HL-60 (cell line): ENCODE measurements around the gene LMBR1L.

Source experiments
- GABPA ChIP-seq: IDR thresholded peaks from 2 replicates; pipeline ENCODE4 v1.6.1; 2012; ENCODE audit warnings: low read depth
- POLR2AphosphoS5 ChIP-seq: IDR thresholded peaks from 2 replicates; pipeline ENCODE4 v1.6.1; 2012; ENCODE audit warnings: low read depth
- REST ChIP-seq: IDR thresholded peaks from 2 replicates; pipeline ENCODE4 v1.6.1; 2012; ENCODE audit warnings: low read depth; ENCODE audit not compliant: insufficient replicate concordance
- TF ChIP-seq, protein P1 (sequence below): IDR thresholded peaks from one replicate; pipeline ENCODE4 v1.5.1; 2011; ENCODE audit warnings: low read length, control low read depth, inconsistent platforms; ENCODE audit not compliant: insufficient read depth

DNA sequence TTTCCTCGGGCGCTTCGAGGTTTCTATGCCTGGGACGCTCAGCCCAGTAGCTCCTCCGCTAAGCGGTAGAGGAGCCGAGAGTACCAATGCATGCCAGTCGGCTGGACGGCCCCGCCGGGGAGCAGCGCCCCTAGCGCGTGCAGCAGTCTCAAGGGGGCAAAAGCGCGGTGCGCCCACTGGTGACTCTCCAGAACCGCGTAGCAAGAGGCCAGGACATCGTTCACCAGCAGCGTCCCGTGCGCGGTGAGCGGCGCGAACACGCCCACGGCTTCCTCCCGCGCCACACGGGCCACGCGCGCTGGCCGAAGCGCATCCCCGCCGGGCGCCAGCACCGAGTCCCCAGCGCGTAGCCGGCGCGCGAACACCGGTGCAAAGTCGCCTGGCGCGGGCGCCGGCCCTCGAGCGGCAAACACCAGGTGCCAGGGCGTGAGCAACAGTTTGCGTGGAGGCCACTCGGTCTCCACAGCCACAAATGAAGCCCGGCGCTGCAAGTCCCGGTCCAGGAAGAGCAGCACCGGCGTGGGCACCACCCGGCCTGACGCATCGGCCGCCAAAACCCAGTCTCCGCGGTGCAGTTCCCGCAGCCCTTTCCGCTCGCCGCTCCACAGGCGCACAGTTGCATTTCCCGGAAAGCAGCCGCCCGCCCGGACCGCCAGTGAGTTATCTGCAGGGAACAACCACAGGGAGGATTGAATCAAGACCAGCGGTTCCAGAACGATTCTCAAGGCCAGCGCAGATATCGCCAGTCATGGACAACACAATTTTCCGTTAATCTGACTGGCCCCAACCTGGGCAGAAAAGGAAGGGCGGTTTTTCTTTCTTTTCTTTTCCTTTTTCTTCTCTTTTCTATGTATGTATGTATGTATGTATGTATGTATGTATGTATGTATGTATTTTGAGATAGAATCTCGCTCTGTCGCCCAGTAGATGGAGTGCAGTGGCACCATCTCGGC lies 20.6 kb downstream of the LMBR1L start:
- TF ChIP-seq REST (no peak), POLR2AphosphoS5 (no peak), GABPA (no peak)
- TF ChIP-seq, protein P1, sequence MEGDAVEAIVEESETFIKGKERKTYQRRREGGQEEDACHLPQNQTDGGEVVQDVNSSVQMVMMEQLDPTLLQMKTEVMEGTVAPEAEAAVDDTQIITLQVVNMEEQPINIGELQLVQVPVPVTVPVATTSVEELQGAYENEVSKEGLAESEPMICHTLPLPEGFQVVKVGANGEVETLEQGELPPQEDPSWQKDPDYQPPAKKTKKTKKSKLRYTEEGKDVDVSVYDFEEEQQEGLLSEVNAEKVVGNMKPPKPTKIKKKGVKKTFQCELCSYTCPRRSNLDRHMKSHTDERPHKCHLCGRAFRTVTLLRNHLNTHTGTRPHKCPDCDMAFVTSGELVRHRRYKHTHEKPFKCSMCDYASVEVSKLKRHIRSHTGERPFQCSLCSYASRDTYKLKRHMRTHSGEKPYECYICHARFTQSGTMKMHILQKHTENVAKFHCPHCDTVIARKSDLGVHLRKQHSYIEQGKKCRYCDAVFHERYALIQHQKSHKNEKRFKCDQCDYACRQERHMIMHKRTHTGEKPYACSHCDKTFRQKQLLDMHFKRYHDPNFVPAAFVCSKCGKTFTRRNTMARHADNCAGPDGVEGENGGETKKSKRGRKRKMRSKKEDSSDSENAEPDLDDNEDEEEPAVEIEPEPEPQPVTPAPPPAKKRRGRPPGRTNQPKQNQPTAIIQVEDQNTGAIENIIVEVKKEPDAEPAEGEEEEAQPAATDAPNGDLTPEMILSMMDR, result peak; percentile 29
